CD4-positive, alpha-beta memory T cell (primary cell): ENCODE results near the gene MINDY3. TPM values are rescaled to one million over a fixed set of nuclear protein-coding genes. Genes with fewer than 3 reads are reported as not detected.
"Not testable (repeated sequence)": the region's sequence is repeated elsewhere in the genome, so short reads cannot be mapped to it uniquely, and the experiment has no call there.

ENCODE experiments used
- CTCF ChIA-PET: fragments of 350-600 bp; sonication (Branson Sonifier 250); formaldehyde crosslinking; loops from one replicate; lab custom pipeline; 2021; ENCODE audit warnings: inconsistent platforms; ENCODE audit not compliant: partially characterized antibody; lab: Charles Lee
- POLR2A ChIA-PET: fragments of 350-600 bp; sonication (Branson Sonifier 250); formaldehyde crosslinking; loops from one replicate; lab custom pipeline; 2021; ENCODE audit not compliant: partially characterized antibody; lab: Charles Lee
- DNase-seq, 5 donors: peaks; one replicate each; pipeline versions ENCODE4 v3.0.0 to v3.0.0-alpha.2; 2020 to 2022; ENCODE audit warnings: mixed read lengths in 1 of 5
- H3K27ac ChIP-seq: one replicate; pipeline ENCODE4 v1.7.0; 2013; ENCODE audit warnings: low read depth, low read length
- H3K27me3 ChIP-seq: 2 replicates; pipeline ENCODE4 v1.7.0; 2013; ENCODE audit warnings: mild to moderate bottlenecking, low read length, moderate library complexity; ENCODE audit not compliant: insufficient read depth
- H3K36me3 ChIP-seq: 2 replicates; pipeline ENCODE4 v1.7.0; 2013; ENCODE audit warnings: mild to moderate bottlenecking, low read length, moderate library complexity; ENCODE audit not compliant: insufficient read depth
- H3K4me1 ChIP-seq: 2 replicates; pipeline ENCODE4 v1.7.0; 2013; ENCODE audit warnings: mild to moderate bottlenecking, low read length, moderate library complexity; ENCODE audit not compliant: insufficient read depth
- H3K4me3 ChIP-seq, 2 donors: one replicate each; pipeline ENCODE4 v1.7.0; 2013; ENCODE audit warnings: low read length in 2 of 2, mild to moderate bottlenecking in 1 of 2
- H3K9me3 ChIP-seq, 2 donors: one replicate each; pipeline ENCODE4 v1.7.0; 2013; ENCODE audit warnings: low read length in 2 of 2, control low read depth in 1 of 2; ENCODE audit not compliant: control insufficient read depth in 1 of 2
- H3K27ac Mint-ChIP-seq, 7 donors: one replicate each; pipeline ENCODE4 v1.8.0; 2020 to 2021; ENCODE audit warnings: mixed read lengths in 7 of 7, mild to moderate bottlenecking in 6 of 7, inconsistent platforms in 3 of 7, moderate library complexity in 3 of 7
- H3K27me3 Mint-ChIP-seq, 2 donors: one replicate each; pipeline ENCODE4 v1.8.0; 2020 to 2021; ENCODE audit warnings: mixed read lengths in 2 of 2
- H3K36me3 Mint-ChIP-seq, 2 donors: one replicate each; pipeline ENCODE4 v1.8.0; 2020 to 2021; ENCODE audit warnings: mixed read lengths in 2 of 2, inconsistent platforms in 1 of 2, mild to moderate bottlenecking in 1 of 2
- H3K4me1 Mint-ChIP-seq, 4 donors: one replicate each; pipeline ENCODE4 v1.8.0; 2020 to 2021; ENCODE audit warnings: mixed read lengths in 4 of 4, mild to moderate bottlenecking in 1 of 4
- H3K4me3 Mint-ChIP-seq, 8 donors: one replicate each; pipeline ENCODE4 v1.8.0; 2020 to 2021; ENCODE audit warnings: mixed read lengths in 8 of 8, mild to moderate bottlenecking in 7 of 8, moderate library complexity in 6 of 8, inconsistent platforms in 3 of 8
- H3K9me3 Mint-ChIP-seq, 8 donors: one replicate each; pipeline ENCODE4 v1.8.0; 2020 to 2021; ENCODE audit warnings: mixed read lengths in 8 of 8, mild to moderate bottlenecking in 5 of 8, inconsistent platforms in 3 of 8, moderate library complexity in 1 of 8
- intact Hi-C: fragments of 100-400 bp; cut with micrococcal nuclease; formaldehyde crosslinking; loops from one replicate; pipeline ENCODE4 v1.15.1; 2023
- polyA plus RNA-seq, 2 donors: library from polyadenylated mRNA; unstranded; fragments of 300-500 nt; fragmentation: Illumina TruSeq; gene quantifications; one replicate each; pipeline ENCODE4 v1.2.3, GENCODE V29; 2021
- total RNA-seq, 2 experiments: library from RNA; stranded (reverse); gene quantifications; one replicate each; pipeline ENCODE4 v1.2.3, GENCODE V29; 2021

The MINDY3 gene
- total and polyA plus RNA-seq, 4 experiments from 2014 or later, result 2.1 to 40.4 (median 21.0) TPM

GRCh38 chr10:15761224-15761623 is 99.1 kb downstream of the MINDY3 start:
- H3K4me1 ChIP-seq, H3K27me3 Mint-ChIP-seq, CTCF ChIA-PET, H3K36me3 Mint-ChIP-seq, H3K4me1 Mint-ChIP-seq, H3K4me3 Mint-ChIP-seq, H3K27ac Mint-ChIP-seq, intact Hi-C loops, DNase-seq, POLR2A ChIA-PET, H3K4me3 ChIP-seq, H3K36me3 ChIP-seq, H3K9me3 ChIP-seq, H3K27ac ChIP-seq, H3K27me3 ChIP-seq: not testable (repeated sequence)
- H3K9me3 Mint-ChIP-seq, result peaks cover 0 to 16% (median 3%) of the 10 kb centered on the region in 8 donors

- Mint-ChIP-seq H3K36me3 (no peaks in the 10 kb centered on the region), H3K4me3 (no peak overlapping the region), H3K27ac (no peak overlapping the region), H3K4me1 (no peaks in the 10 kb centered on the region), H3K9me3 (peaks cover 0 to 16% (median 3%) of the 10 kb centered on the region in 8 donors), H3K27me3 (peaks cover 6 to 8% of the 10 kb centered on the region in 2 donors)
- Histone ChIP-seq H3K4me3 (no peak overlapping the region), H3K36me3 (no peaks in the 10 kb centered on the region), H3K27ac (no peak overlapping the region), H3K27me3 (no peaks in the 10 kb centered on the region), H3K4me1 (no peaks in the 10 kb centered on the region), H3K9me3 (no peaks in the 10 kb centered on the region)
- intact Hi-C loops, result no loop called here
- no peak for DNase-seq
- CTCF ChIA-PET, result no interaction called here
- POLR2A ChIA-PET, result no interaction called here
Measured at GRCh38 chr10:15760681-15761080, 99.6 kb downstream of the MINDY3 start.

- H3K27ac ChIP-seq, result no peak overlapping the region
- intact Hi-C loops, result no loop called here
- Mint-ChIP-seq H3K27ac (no peak overlapping the region), H3K4me1 (no peaks in the 10 kb centered on the region), H3K9me3 (peaks cover 0 to 7% (median 3%) of the 10 kb centered on the region in 8 donors), H3K36me3 (no peaks in the 10 kb centered on the region), H3K4me3 (no peak overlapping the region), H3K27me3 (peaks cover 8 to 11% of the 10 kb centered on the region in 2 donors)
- POLR2A ChIA-PET, result no interaction called here
- CTCF ChIA-PET, result no interaction called here
- no peaks in the 10 kb centered on the region for H3K27me3 ChIP-seq
- no peaks in the 10 kb centered on the region for H3K36me3 ChIP-seq
- no peak for DNase-seq
- H3K9me3 ChIP-seq, result no peaks in the 10 kb centered on the region
- H3K4me3 ChIP-seq, result no peak overlapping the region
- H3K4me1 ChIP-seq, result no peaks in the 10 kb centered on the region
Measured at GRCh38 chr10:15759265-15759664, 101.0 kb downstream of the MINDY3 start.

- Mint-ChIP-seq H3K9me3 (peaks cover 0 to 7% (median 3%) of the 10 kb centered on the region in 8 donors), H3K36me3 (no peaks in the 10 kb centered on the region), H3K4me1 (no peaks in the 10 kb centered on the region), H3K27me3 (peaks cover 8 to 11% of the 10 kb centered on the region in 2 donors), H3K4me3 (no peak overlapping the region), H3K27ac (no peak overlapping the region)
- Histone ChIP-seq H3K27ac (no peak overlapping the region), H3K9me3 (no peaks in the 10 kb centered on the region), H3K4me3 (no peak overlapping the region), H3K4me1 (no peaks in the 10 kb centered on the region), H3K27me3 (no peaks in the 10 kb centered on the region), H3K36me3 (no peaks in the 10 kb centered on the region)
- ChIA-PET POLR2A (no interaction called here), CTCF (no interaction called here)
- intact Hi-C loops, result no loop called here
- no peak for DNase-seq
Measured at GRCh38 chr10:15758618-15759017, 101.7 kb downstream of the MINDY3 start.

- H3K36me3 Mint-ChIP-seq, result no peaks in the 10 kb centered on the region
- peaks cover 17 to 18% of the 10 kb centered on the region in 2 donors for H3K27me3 Mint-ChIP-seq
- no peak overlapping the region for H3K4me3 Mint-ChIP-seq
- no peak for DNase-seq
- ChIA-PET CTCF (no interaction called here), POLR2A (no interaction called here)
- H3K4me3 ChIP-seq, result no peak overlapping the region
- H3K4me1 ChIP-seq, result no peaks in the 10 kb centered on the region
- H3K9me3 Mint-ChIP-seq, result no peaks in the 10 kb centered on the region
- H3K36me3 ChIP-seq, result no peaks in the 10 kb centered on the region
- intact Hi-C loops, result no loop called here
- H3K27ac ChIP-seq, result no peak overlapping the region
- no peaks in the 10 kb centered on the region for H3K9me3 ChIP-seq
- H3K27ac Mint-ChIP-seq, result no peak overlapping the region
- H3K27me3 ChIP-seq, result no peaks in the 10 kb centered on the region
- no peaks in the 10 kb centered on the region for H3K4me1 Mint-ChIP-seq
Measured at GRCh38 chr10:15754937-15755336, 105.4 kb downstream of the MINDY3 start.

- H3K9me3 ChIP-seq, result no peaks in the 10 kb centered on the region
- Mint-ChIP-seq H3K27ac (no peak overlapping the region), H3K27me3 (peaks cover 11 to 12% of the 10 kb centered on the region in 2 donors), H3K4me3 (no peak overlapping the region), H3K9me3 (peaks cover 0 to 1% (median 0%) of the 10 kb centered on the region in 8 donors), H3K4me1 (no peaks in the 10 kb centered on the region), H3K36me3 (no peaks in the 10 kb centered on the region)
- no peaks in the 10 kb centered on the region for H3K27me3 ChIP-seq
- no peak overlapping the region for H3K4me3 ChIP-seq
- POLR2A ChIA-PET, result no interaction called here
- intact Hi-C loops, result no loop called here
- no peak for DNase-seq
- no peak overlapping the region for H3K27ac ChIP-seq
- CTCF ChIA-PET, result no interaction called here
- no peaks in the 10 kb centered on the region for H3K36me3 ChIP-seq
- H3K4me1 ChIP-seq, result no peaks in the 10 kb centered on the region
Measured at GRCh38 chr10:15751046-15751445, 109.3 kb downstream of the MINDY3 start.

- H3K9me3 Mint-ChIP-seq, result peaks cover 0 to 1% (median 0%) of the 10 kb centered on the region in 8 donors
- Histone ChIP-seq H3K27ac (no peak overlapping the region), H3K4me3 (no peak overlapping the region), H3K36me3 (no peaks in the 10 kb centered on the region), H3K27me3 (no peaks in the 10 kb centered on the region), H3K4me1 (no peaks in the 10 kb centered on the region), H3K9me3 (no peaks in the 10 kb centered on the region)
- peaks cover 7 to 16% of the 10 kb centered on the region in 2 donors for H3K27me3 Mint-ChIP-seq
- no peak overlapping the region for H3K27ac Mint-ChIP-seq
- no peak for DNase-seq
- CTCF ChIA-PET, result no interaction called here
- no peaks in the 10 kb centered on the region for H3K4me1 Mint-ChIP-seq
- H3K4me3 Mint-ChIP-seq, result no peak overlapping the region
- intact Hi-C loops, result no loop called here
- no peaks in the 10 kb centered on the region for H3K36me3 Mint-ChIP-seq
- POLR2A ChIA-PET, result no interaction called here
Measured at GRCh38 chr10:15748126-15748525, 112.2 kb downstream of the MINDY3 start.

- Histone ChIP-seq H3K27me3 (no peaks in the 10 kb centered on the region), H3K4me3 (no peak overlapping the region), H3K27ac (no peak overlapping the region), H3K4me1 (no peaks in the 10 kb centered on the region), H3K36me3 (no peaks in the 10 kb centered on the region), H3K9me3 (no peaks in the 10 kb centered on the region)
- ChIA-PET CTCF (no interaction called here), POLR2A (no interaction called here)
- no peak for DNase-seq
- Mint-ChIP-seq H3K36me3 (no peaks in the 10 kb centered on the region), H3K4me1 (no peaks in the 10 kb centered on the region), H3K27ac (no peak overlapping the region), H3K9me3 (peaks cover 0 to 1% (median 0%) of the 10 kb centered on the region in 8 donors), H3K4me3 (no peak overlapping the region), H3K27me3 (peaks cover 3 to 11% of the 10 kb centered on the region in 2 donors)
- intact Hi-C loops, result no loop called here
Measured at GRCh38 chr10:15747632-15748031, 112.7 kb downstream of the MINDY3 start.
